ENCODE results near the gene NOTCH3. TPM values are rescaled to one million over a fixed set of nuclear protein-coding genes. Genes with fewer than 3 reads are reported as not detected.

Gene NOTCH3
- total RNA-seq, 1 experiment from 2014 or later, result 153 TPM

GRCh38 chr19:15123031-15123890 is 77.5 kb downstream of the NOTCH3 start:
- CTCF ChIA-PET, result interaction anchor here (3.4 to 4.2 kb wide), 2 partner anchors 23 to 31 kb away, joined by 15 to 59 read pairs; no protein-coding TSS in a partner anchor
- H3K4me3 Mint-ChIP-seq, result peak overlapping the region; percentile 99
- H3K27ac Mint-ChIP-seq, result no peak overlapping the region

More at GRCh38 chr19:15123031-15123890, 77.5 kb downstream of the NOTCH3 start:
- Mint-ChIP-seq H3K4me1 (peaks cover 5% of the 10 kb centered on the region; the same call in 1 of the 2 replicates), H3K36me3 (peaks cover 34% of the 10 kb centered on the region), H3K9me3 (no peaks in the 10 kb centered on the region), H3K27me3 (ENCODE audit: low read depth) (no peaks in the 10 kb centered on the region; the same call in 1 of the 2 replicates)
- POLR2A ChIA-PET, result no interaction called here
- no peak for TF ChIP-seq TEAD1 (CRISPR knock-in tag; IDR thresholded peaks at IDR 0.05)
- no peak for TF ChIP-seq HMGXB4 (CRISPR knock-in tag; IDR thresholded peaks at IDR 0.05)
- no peak for TF ChIP-seq FOXK1 (CRISPR knock-in tag; IDR thresholded peaks at IDR 0.05)
- no peak for TF ChIP-seq AFF4 (CRISPR knock-in tag; IDR thresholded peaks at IDR 0.05; ENCODE audit: borderline replicate concordance)
- TF ChIP-seq ZBTB43 (CRISPR knock-in tag; IDR thresholded peaks at IDR 0.05), result no peak
- TF ChIP-seq TEAD4 (CRISPR knock-in tag; IDR thresholded peaks at IDR 0.05), result no peak
- TF ChIP-seq FOXJ3 (CRISPR knock-in tag; IDR thresholded peaks at IDR 0.05; ENCODE audit: borderline replicate concordance), result no peak
- TF ChIP-seq ARID4B (CRISPR knock-in tag; IDR thresholded peaks at IDR 0.05; ENCODE audit: borderline replicate concordance), result no peak
- no peak for TF ChIP-seq GRHL2 (CRISPR knock-in tag; IDR thresholded peaks at IDR 0.05; ENCODE audit: insufficient replicate concordance, severe bottlenecking)
- TF ChIP-seq ETV6 (CRISPR knock-in tag; IDR thresholded peaks at IDR 0.05), result no peak
- no peak for TF ChIP-seq GABPB1 (CRISPR knock-in tag; IDR thresholded peaks at IDR 0.05)
- TF ChIP-seq ZNF138 (CRISPR knock-in tag; conservative IDR thresholded peaks at IDR 0.05), result no peak
- TF ChIP-seq SOX15 (CRISPR knock-in tag; IDR thresholded peaks at IDR 0.05), result no peak
- TF ChIP-seq EMX1 (CRISPR knock-in tag; IDR thresholded peaks at IDR 0.05), result no peak
- ATAC-seq (no peak), DNase-seq (ENCODE audit: low spot score) (no peak)

Data from WTC11 (cell line).